HG03045 (cell line): Measurements from ENCODE around the gene ZNF784.

Source experiments
- ATAC-seq: cut with Tn5 transposase; IDR thresholded peaks from one replicate; pipeline ENCODE4 v1.9.1; 2021; ENCODE audit warnings: mild to moderate bottlenecking, moderate library complexity; ENCODE audit not compliant: unreplicated experiment

The ZNF784 gene

DNA sequence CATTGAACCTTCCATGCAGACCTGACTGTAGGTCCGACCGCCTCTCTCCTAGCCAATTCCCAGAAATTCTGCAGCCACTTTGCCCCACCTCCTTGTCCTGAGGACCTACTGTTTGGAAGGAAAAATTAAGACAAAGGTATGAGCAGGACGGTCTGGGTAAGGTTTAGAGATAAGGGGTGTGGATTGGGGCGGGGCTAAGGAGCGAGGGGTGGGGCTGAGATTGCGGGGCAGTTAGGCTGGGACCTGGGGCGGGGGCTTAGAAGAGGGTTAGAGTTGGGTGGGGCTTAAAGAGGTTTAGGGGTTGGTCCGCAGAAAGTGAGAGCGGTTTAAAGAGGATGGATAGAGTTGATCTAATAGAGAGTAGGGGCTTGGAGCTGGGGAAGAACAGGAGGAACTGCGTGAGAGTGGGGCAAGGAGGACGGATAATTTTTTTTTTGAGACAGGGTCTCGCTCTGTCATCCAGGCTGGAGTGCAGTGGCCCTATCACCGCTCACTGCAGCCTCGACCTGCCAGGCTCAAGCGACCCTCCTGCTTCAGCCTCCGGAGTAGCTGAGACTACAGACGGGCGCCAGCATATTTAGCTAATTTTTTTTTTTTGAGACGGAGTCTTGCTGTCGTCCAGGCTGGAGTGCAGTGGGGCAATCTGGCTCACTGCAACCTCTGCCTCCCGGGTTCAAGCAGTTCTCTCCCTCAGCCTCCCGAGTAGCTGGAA, 20.6 kb downstream of the ZNF784 start:
- ATAC-seq, result no peak

DNA sequence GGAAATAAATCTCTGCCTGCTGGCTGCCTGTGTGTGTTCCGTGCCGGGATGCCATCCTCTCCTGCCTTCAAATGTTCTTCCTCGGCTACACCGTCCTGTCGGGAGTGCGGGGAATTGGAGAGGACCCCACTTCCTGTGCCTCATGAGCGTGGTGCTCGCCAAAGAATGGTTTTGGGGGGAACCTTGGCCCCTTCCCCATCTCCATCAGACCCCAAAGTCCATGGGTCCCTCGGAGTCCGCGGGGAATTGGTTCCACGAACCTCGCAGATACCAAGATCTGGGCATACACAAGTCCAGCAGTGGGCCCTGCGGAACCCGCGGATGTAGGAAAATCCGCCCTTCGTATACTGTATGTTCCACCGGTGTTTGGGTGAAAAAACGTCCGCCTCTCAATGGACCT, 21.3 kb downstream of the ZNF784 start:
- ATAC-seq, result no peak

DNA sequence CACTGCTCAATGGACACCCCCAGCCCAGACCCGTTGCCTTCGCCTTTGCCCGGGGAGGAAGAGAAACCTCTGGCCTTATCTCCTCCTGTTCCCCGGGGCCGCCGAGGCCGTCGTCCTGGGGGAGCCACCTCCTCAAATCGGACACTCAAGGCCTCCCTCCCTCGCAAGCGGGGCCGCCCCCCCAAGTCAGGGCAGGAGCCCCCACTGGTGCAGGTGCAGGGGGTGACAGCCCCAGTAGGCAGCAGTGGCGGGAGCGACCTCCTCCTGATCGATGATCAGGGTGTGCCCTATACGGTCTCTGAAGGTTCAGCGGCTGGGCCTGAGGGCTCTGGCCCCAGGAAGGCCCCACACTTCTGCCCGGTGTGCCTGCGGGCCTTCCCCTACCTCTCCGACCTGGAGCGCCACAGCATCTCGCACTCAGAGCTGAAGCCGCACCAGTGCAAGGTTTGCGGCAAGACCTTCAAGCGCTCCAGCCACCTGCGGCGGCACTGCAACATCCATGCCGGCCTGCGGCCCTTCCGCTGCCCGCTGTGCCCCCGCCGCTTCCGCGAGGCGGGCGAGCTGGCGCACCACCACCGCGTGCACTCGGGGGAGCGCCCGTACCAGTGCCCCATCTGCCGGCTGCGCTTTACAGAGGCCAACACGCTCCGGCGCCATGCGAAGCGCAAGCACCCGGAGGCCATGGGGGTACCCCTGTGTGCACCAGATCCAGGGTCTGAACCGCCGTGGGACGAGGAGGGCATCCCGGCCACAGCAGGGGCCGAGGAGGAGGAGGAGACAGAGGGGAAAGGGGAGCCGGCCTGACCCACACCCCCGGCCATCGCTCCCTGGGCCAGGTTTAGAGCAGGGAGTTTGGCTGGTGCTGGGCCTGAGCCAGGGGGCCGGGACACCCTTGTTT, 22.0 kb downstream of the ZNF784 start:
- ATAC-seq, result no peak

DNA sequence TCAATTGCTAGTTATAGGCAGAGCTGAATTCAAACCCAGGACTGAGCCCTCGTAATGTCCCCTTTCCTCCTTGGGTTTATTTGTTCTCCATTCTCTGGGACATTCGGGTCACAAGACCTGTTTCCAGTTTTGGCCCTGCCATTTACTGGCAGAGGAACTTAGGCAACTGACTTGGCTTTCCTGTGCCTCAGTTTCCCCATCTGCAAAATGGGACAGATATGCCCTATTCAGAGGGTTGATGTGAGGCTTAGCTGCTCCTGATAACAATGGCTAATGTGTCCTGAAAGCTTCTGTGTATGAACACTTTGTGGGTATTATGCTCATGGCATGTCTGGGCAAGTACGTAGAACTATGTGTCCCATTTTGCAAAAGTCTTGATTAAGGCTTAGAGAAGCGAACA, 23.3 kb downstream of the ZNF784 start:
- ATAC-seq, result no peak

DNA sequence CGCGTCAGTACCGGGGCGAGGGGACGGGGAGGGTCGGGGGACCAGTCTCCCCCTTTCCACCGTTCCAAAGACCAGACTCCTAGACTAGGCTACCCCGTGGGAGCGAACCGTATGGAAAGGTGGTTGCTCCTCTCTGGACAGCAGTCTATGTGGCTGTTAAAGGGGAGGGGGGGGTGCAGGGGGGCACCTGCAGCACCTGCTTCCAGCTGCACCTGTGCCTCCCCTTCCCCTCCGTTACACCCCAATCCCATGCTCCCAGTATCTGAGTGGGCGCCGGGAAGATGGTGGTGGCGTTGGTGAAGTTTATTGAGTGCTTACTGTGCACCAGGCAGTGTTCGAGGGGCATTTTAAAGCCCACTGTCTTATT, 23.7 kb downstream of the ZNF784 start:
- no peak for ATAC-seq

- peak; percentile 36 for ATAC-seq
These were observed 24.3 kb downstream of the ZNF784 start, which contains the start of gene ZNF524 for GRCh38 chr19:55599842-55600661. Gene ZNF524 (plus strand): TSS chr19:55600288. CDS start chr19:55602113, 1,825 bp downstream.

DNA sequence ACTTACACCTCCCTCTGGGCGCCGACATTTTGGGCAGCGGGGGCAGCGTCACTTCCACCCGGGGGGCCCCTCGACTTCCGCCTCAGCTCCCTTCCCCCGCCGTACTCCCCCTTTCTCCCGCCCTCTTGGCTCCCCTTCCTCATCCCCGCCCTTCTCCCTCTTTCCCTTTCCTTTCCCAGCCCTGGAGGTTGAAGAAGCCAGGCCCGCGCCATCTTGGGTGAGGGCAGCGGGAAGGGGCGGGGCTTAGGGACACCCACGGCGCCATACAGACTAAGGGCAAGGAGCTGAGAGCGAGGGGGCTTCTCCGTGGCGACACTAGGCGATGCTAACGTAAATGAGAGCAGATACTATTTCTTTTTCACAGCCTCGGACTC, 24.9 kb downstream of the ZNF784 start, which contains the start of gene FIZ1:
TSS of gene FIZ1 (minus strand) at position 50 of the 374 bp plus-strand sequence. CDS start 1,652 bp downstream, outside the sequence.
- peak; percentile 45 for ATAC-seq

DNA sequence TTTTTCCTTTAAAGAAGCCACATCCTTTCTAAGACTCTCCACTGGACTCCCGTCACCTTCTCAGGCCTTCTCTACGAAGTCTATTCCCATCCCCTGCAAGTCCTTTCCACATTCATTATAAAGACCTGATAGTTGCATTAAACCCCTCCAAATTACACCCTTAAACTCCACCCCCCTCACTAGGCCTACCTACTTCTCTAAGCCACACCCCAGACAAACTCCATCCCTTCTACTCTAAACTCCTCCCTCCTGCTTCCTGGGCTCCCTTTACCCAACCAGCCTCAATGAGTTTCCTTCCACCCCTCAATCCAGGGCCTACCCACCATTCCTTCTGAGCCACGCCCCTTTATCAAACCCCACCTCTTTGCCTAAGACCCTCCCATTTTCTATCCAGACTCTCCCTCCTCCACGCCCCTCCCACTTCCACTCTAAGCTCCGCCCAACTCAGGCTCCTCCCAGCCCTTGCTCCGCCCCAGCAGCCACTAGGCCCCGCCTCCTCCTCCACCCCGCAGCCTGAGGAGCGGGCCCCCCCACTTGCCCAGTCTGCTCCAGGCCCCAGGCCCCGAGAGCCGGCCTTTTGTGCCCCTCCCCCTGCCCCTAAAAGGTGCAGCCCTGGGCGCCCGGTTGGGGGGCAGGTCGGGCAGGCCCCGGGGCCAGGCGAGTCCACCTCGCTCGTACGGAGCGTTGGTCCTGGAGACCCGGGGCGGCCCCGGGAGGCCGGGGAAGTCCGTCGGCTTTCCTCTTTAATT, 25.5 kb downstream of the ZNF784 start:
- ATAC-seq, result peak; percentile 41

DNA sequence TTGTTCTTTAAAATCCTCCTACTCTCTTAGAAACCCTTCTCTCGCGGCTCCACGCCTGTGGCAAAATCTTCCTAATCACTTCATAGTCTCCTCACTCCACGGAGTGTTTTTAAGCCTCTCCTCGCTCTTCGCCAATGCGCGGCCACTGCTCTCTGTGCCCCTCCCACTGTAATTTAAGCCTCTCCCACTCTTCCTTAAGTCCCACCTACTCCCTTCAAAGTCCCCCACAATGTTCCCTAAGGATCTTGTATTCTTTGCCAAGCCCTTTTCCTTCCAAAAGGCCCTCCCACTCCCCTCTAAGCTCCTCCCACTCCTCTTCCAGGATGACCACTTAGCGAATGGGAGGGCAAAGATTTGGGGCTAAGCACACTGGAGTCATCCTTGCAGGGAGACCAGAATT, 26.3 kb downstream of the ZNF784 start:
- ATAC-seq, result no peak

DNA sequence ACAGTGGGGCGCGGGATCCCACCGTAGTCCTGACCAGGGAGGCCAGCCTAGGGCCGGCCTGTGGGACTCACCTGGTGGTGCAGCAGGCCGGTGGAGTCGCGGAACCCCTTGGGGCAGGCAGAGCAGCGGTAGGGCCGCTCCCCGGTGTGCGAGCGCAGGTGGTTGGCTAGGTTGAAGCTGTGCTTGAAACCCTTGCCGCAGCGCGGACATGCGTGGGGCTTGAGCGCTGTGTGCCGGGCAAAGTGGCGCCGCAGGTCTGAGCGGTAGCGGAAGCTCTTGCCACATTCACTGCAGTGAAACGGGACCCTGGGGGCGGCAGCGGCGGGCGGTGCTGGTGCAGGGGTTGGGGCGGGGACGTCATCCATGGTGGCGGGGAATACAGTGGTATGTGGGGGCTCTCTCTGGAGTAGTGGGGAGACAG, 26.9 kb downstream of the ZNF784 start:
- ATAC-seq, result no peak

- no peak for ATAC-seq
These were observed 28.1 kb downstream of the ZNF784 start for GRCh38 chr19:55596304-55596703.

GRCh38 chr19:55594996-55595545, 29.3 kb downstream of the ZNF784 start:
- no peak for ATAC-seq

DNA sequence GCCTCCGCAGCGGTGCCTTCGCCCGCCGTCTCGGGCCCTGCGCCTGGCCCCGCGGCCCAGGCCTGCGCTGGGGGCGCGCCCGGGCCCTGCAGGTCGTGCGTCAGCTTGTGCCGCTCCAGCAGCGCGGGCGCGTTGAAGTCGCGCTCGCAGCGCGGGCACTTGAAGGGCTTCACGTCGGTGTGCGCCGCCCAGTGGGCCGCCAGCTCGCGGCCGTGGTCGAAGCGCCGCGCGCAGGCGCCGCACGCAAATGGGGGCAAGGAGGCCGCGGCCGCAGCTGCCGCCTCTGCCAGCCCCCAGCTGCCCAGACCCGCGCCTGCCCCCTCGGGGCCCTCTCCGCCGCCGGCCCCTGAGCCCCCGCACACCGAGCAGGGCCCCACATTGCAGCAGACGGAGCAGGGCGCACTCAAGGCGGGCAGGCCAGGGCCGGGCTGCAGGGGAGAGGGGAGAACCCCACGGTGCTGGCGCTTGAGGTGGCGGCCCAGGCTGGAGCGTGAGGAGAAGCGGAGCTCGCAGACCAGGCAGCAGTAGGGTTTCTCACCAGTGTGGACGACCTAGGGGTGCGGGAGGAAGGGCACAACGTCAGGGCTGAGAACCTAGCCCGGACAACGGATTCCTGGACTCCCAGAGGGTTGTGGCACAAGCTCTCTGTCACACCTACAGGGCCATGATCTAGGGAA, 31.1 kb downstream of the ZNF784 start:
- ATAC-seq, result no peak

DNA sequence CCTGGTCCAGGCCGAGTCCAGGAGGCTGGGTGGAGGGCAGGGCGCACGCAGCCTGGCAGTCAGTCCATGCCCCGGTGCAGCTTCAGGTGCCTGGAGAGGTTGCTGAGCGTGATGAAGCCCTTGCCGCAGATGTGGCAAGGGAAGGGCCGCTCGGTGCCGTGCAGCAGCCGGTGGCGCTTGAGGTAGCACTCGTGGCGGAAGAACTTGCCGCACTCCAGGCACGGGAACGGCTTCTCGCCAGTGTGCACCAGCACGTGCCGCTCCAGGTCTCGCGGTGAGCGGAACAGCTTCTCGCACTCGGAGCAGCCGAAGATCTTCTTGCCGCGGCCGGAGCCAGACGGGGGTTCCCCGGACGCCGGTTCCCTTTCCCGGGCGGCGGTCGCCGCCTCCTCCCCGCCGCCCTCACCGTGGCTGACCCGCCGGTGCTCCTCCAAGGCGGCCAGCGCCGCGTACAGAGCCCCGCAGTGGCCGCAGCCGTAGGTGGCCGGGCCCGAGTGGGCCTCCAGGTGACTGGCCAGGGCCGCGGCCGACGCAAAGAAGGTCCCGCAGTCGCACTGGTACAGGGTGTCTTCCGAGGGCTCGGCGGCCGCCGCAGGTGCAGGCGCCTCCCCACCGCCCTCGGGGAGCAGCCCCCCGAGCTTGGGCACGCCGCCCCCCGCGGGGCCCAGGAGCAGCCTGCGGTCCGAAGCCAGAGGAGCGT, 31.8 kb downstream of the ZNF784 start:
- ATAC-seq, result no peak

DNA sequence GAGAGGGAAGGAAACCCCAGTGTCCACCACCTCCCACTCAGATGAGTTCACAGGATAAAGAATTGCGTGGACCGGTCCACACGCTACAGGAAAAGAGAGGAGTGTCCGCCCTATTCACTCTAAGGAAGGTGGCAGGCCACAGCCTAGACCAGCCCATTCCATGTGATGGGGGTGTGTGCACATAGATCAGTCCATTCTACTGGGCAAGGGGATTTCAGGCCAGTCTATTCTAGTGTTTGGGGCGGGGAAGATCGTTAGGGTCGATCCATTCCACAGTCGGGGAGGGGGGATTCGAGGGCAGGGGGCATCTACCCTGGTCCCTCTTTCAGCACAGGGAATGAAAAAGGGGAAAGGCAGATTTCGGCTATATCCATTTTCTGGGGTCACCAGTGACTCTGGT, 32.8 kb downstream of the ZNF784 start:
- no peak for ATAC-seq

DNA sequence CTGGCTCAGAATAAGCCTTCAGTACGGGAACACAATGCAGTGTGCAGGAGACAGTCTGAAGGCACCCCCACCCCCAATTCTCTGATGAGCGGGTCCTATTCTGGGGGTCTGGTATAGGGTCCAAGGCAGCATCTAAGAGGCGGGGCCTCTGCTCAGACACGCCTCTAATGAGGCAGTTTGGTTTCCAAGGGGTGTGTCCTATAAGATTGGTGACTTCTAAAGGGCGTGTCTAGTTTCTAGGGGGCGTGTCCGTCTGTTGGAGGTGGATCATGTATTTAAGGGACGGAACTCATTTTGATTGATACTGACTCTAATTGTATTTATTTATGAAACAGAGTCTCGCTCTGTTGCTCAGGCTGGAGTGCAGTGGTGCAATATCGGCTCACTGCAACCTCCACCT, 33.7 kb downstream of the ZNF784 start:
- no peak for ATAC-seq

- no peak for ATAC-seq
These were observed 34.3 kb downstream of the ZNF784 start for GRCh38 chr19:55590109-55590508.

GRCh38 chr19:55588738-55589137, 35.6 kb downstream of the ZNF784 start:
- no peak for ATAC-seq
